ENCODE data around the gene CHD9. TPM values are rescaled to one million over a fixed set of nuclear protein-coding genes. Genes with fewer than 3 reads are reported as not detected.
A peak's percentile ranks its signal among the peaks of the same experiment; 100 is the strongest.

The CHD9 gene
- total and polyA plus RNA-seq, 9 of the 15 experiments (the other 6 are each of a cell fraction or from before 2014, with no cell fraction given) = 29.0 to 69.3 (median 40.6) TPM

GRCh38 chr16:53054670-53055485 lies at the start of gene CHD9 (continued):
- peak; percentile 73 for TF ChIP-seq MGA (IDR thresholded peaks at IDR 0.05)
- peak; percentile 90; the same call in 1 of the 2 replicates for TF ChIP-seq ZNF592 (IDR thresholded peaks at IDR 0.05)
- TF ChIP-seq TEAD4 (IDR thresholded peaks at IDR 0.05; ENCODE audit: low read length) = no peak
- TF ChIP-seq TEAD4 (CRISPR knock-in tag; IDR thresholded peaks at IDR 0.05; ENCODE audit: borderline replicate concordance) = 0 out of 2 replicates have a peak, but pooled peaks have one; percentile 7
- peak; percentile 82 for TF ChIP-seq CCNT2 (IDR thresholded peaks at IDR 0.05; ENCODE audit: borderline replicate concordance, extremely low read depth, insufficient read length, low read depth, low read length)
- peak; percentile 83 for TF ChIP-seq U2AF1 (optimal IDR thresholded peaks at IDR 0.05; ENCODE audit: low read depth, low read length)
- TF ChIP-seq ZNF239 (CRISPR knock-in tag; IDR thresholded peaks at IDR 0.05) = no peak
- no peak for TF ChIP-seq HNRNPUL1 (IDR thresholded peaks at IDR 0.05; ENCODE audit: low read length)
- TF ChIP-seq SRF (CRISPR knock-in tag; IDR thresholded peaks at IDR 0.05) = peak in 1 of 2 experiments; percentile 91; a peak in 2 of 4 replicates
- peak; percentile 85 for TF ChIP-seq ELF1 (tag; IDR thresholded peaks at IDR 0.05)
- peak; percentile 93 for TF ChIP-seq FIP1L1 (IDR thresholded peaks at IDR 0.05; ENCODE audit: low read depth, low read length, poor library complexity, severe bottlenecking)
